Measurements from ENCODE around the gene GPC4. TPM values are rescaled to one million over a fixed set of nuclear protein-coding genes. Genes with fewer than 3 reads are reported as not detected.
A peak's percentile ranks its signal among the peaks of the same experiment; 100 is the strongest.

GPC4 gene
- total and polyA plus RNA-seq, 4 donors = 12.5 to 32.7 (median 21.9) TPM

DNA sequence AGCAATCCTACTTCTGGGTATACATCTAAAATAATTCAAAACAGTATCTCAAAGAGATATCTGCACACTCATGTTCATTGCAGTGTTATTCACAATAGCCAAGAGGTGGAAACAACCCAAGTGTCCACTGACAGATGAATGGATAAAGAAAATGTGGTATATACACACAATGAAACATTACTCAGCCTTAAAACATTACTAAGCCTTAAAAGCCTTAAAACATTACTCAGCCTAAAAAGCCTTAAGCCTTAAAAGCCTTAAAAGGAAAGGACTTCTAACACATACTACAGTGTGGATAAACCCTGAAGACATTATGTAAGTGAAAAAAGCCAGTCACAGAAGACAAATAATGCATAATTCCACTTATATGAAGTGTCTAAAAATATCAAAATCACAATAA, 156.8 kb downstream of the GPC4 start:
- DNase-seq (no peak), ATAC-seq (ENCODE audit: low FRiP score) (no peak)
- Histone ChIP-seq H3K27me3 (ENCODE audit: control insufficient read depth in 1 of 2, insufficient read depth in 2 of 2, low read length in 1 of 2) (no peaks in the 10 kb centered on the region), H3K9me3 (ENCODE audit: control insufficient read depth, low read length) (no peaks in the 10 kb centered on the region), H3K4me1 (ENCODE audit: control insufficient read depth in 1 of 2, insufficient read depth in 2 of 2, low read length in 2 of 2) (peaks cover 0 to 2% of the 10 kb centered on the region in 2 donors), H3K4me3 (ENCODE audit: low read length in 2 of 2) (no peak overlapping the region), H3K27ac (ENCODE audit: low read depth in 1 of 2, low read length in 2 of 2) (no peak overlapping the region), H3K36me3 (ENCODE audit: control insufficient read depth in 1 of 2, insufficient read depth in 2 of 2, low read length in 1 of 2) (no peaks in the 10 kb centered on the region)
- intact Hi-C loops (cut with DNase I) = no loop called here

DNA sequence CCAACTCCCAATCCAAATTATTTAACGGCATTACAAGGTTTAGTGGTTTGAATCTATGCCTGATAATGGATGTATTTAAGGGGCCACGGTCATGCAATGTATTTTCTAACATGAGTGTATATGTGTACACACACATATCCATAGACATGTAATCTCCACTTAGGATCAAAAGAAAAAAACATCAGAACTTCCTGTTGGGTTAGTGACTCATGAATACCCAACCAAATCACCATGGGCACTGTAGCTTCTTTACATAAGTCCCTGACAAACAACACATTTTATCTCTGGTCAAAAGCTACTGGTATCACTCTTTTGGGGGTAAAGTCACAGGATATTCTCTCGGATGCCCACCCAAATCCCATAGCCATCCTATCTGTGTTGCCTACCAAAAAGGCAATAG, 160.6 kb downstream of the GPC4 start:
- Histone ChIP-seq H3K9me3 (ENCODE audit: control insufficient read depth, low read length) (no peaks in the 10 kb centered on the region), H3K4me3 (ENCODE audit: low read length in 2 of 2) (no peak overlapping the region), H3K27me3 (ENCODE audit: control insufficient read depth in 1 of 2, insufficient read depth in 2 of 2, low read length in 1 of 2) (no peaks in the 10 kb centered on the region), H3K27ac (ENCODE audit: low read depth in 1 of 2, low read length in 2 of 2) (no peak overlapping the region), H3K36me3 (ENCODE audit: control insufficient read depth in 1 of 2, insufficient read depth in 2 of 2, low read length in 1 of 2) (no peaks in the 10 kb centered on the region), H3K4me1 (ENCODE audit: control insufficient read depth in 1 of 2, insufficient read depth in 2 of 2, low read length in 2 of 2) (peaks cover 0 to 1% of the 10 kb centered on the region in 2 donors)
- DNase-seq (no peak), ATAC-seq (ENCODE audit: low FRiP score) (no peak)
- 68 to 90% methylated on average over 3 of the region's 3 CpGs for WGBS, 2 donors
- intact Hi-C loops (cut with DNase I) = no loop called here

DNA sequence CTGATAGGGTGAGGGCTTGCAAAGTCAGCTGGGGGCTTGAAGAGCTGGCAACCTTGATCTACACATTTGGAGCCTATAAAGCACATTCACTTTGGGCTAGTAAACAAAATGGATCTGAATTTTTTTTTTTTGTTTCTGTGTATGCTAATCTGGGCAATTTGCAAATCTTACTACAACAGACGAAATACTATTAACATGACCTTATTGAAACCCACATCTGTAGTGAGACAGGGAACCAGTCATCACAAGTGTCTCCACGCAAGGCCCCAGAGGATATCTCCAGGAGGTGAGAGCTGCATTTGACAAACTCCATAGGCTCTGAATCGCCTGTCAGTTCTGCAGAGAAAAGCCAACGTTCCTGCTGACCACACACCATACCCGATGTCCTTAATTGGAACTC, 164.1 kb downstream of the GPC4 start:
- ATAC-seq (ENCODE audit: low FRiP score) = no peak
- no peaks in the 10 kb centered on the region for H3K27me3 ChIP-seq (ENCODE audit: control insufficient read depth in 1 of 2, insufficient read depth in 2 of 2, low read length in 1 of 2)
- no peaks in the 10 kb centered on the region for H3K9me3 ChIP-seq (ENCODE audit: control insufficient read depth, low read length)
- 69 to 78% methylated on average over 5 of the region's 5 CpGs for WGBS, 2 donors
- H3K4me1 ChIP-seq (ENCODE audit: control insufficient read depth in 1 of 2, insufficient read depth in 2 of 2, low read length in 2 of 2) = no peaks in the 10 kb centered on the region
- no peak for DNase-seq
- no peaks in the 10 kb centered on the region for H3K36me3 ChIP-seq (ENCODE audit: control insufficient read depth in 1 of 2, insufficient read depth in 2 of 2, low read length in 1 of 2)
- H3K4me3 ChIP-seq (ENCODE audit: low read length in 2 of 2) = no peak overlapping the region
- H3K27ac ChIP-seq (ENCODE audit: low read depth in 1 of 2, low read length in 2 of 2) = peak overlapping the region in 1 of 2 donors; percentile 71
- intact Hi-C loops (cut with DNase I) = no loop called here

GRCh38 chrX:133250184-133251100, 164.8 kb downstream of the GPC4 start:
- DNase-seq (no peak), ATAC-seq (ENCODE audit: low FRiP score) (peak; percentile 31)
- H3K36me3 ChIP-seq (ENCODE audit: control insufficient read depth in 1 of 2, insufficient read depth in 2 of 2, low read length in 1 of 2) = no peaks in the 10 kb centered on the region
- no peaks in the 10 kb centered on the region for H3K9me3 ChIP-seq (ENCODE audit: control insufficient read depth, low read length)
- H3K4me3 ChIP-seq (ENCODE audit: low read length in 2 of 2) = no peak overlapping the region
- H3K4me1 ChIP-seq (ENCODE audit: control insufficient read depth in 1 of 2, insufficient read depth in 2 of 2, low read length in 2 of 2) = no peaks in the 10 kb centered on the region
- H3K27ac ChIP-seq (ENCODE audit: low read depth in 1 of 2, low read length in 2 of 2) = peak overlapping the region in 1 of 2 donors; percentile 71
- intact Hi-C loops (cut with DNase I) = no loop called here
- WGBS, 2 donors = 9 to 24% methylated on average over 5 of the region's 5 CpGs
- H3K27me3 ChIP-seq (ENCODE audit: control insufficient read depth in 1 of 2, insufficient read depth in 2 of 2, low read length in 1 of 2) = no peaks in the 10 kb centered on the region

Other genes with a start within 250 kb of the GPC4 start
- gene TFDP3, start 197.1 kb downstream of the GPC4 start, total RNA-seq = not detected
- not detected for gene TFDP3, start 197.1 kb downstream of the GPC4 start, polyA plus RNA-seq

Data from aorta (tissue), 5 donors.